Measurements from ENCODE around the gene RUNX1.

The RUNX1 gene

GRCh38 chr21:34904526-34905217 lies 144.4 kb downstream of the RUNX1 start:
- no peak for DNase-seq (ENCODE audit: low read depth)
- TF ChIP-seq CTCF (IDR thresholded peaks at IDR 0.05; ENCODE audit: low read length, missing control alignments): no peak
- no peak overlapping the region for H3K4me3 ChIP-seq (replicated peaks; ENCODE audit: low read depth, low read length)

- DNase-seq (ENCODE audit: low read depth): no peak
- no peak overlapping the region for H3K4me3 ChIP-seq (replicated peaks; ENCODE audit: low read depth, low read length)
- no peak for TF ChIP-seq CTCF (IDR thresholded peaks at IDR 0.05; ENCODE audit: low read length, missing control alignments)
These were observed 148.7 kb downstream of the RUNX1 start for GRCh38 chr21:34900376-34900775.

GRCh38 chr21:34899760-34900159 lies 149.3 kb downstream of the RUNX1 start:
- DNase-seq (ENCODE audit: low read depth): no peak
- H3K4me3 ChIP-seq (replicated peaks; ENCODE audit: low read depth, low read length): no peak overlapping the region
- TF ChIP-seq CTCF (IDR thresholded peaks at IDR 0.05; ENCODE audit: low read length, missing control alignments): no peak

GRCh38 chr21:34899302-34899701 lies 149.8 kb downstream of the RUNX1 start:
- TF ChIP-seq CTCF (IDR thresholded peaks at IDR 0.05; ENCODE audit: low read length, missing control alignments): no peak
- no peak for DNase-seq (ENCODE audit: low read depth)
- H3K4me3 ChIP-seq (replicated peaks; ENCODE audit: low read depth, low read length): no peak overlapping the region

- no peak overlapping the region for H3K4me3 ChIP-seq (replicated peaks; ENCODE audit: low read depth, low read length)
- DNase-seq (ENCODE audit: low read depth): no peak
These were observed 151.3 kb downstream of the RUNX1 start for GRCh38 chr21:34897828-34898227.

GRCh38 chr21:34894401-34894800 lies 154.7 kb downstream of the RUNX1 start:
- no peak overlapping the region for H3K4me3 ChIP-seq (replicated peaks; ENCODE audit: low read depth, low read length)
- DNase-seq (ENCODE audit: low read depth): no peak
- no peak for TF ChIP-seq CTCF (IDR thresholded peaks at IDR 0.05; ENCODE audit: low read length, missing control alignments)

More at GRCh38 chr21:34897828-34898227, 151.3 kb downstream of the RUNX1 start:
- no peak for TF ChIP-seq CTCF (IDR thresholded peaks at IDR 0.05; ENCODE audit: low read length, missing control alignments)

- no peak for DNase-seq (ENCODE audit: low read depth)
- H3K4me3 ChIP-seq (replicated peaks; ENCODE audit: low read depth, low read length): no peak overlapping the region
- TF ChIP-seq CTCF (IDR thresholded peaks at IDR 0.05; ENCODE audit: low read length, missing control alignments): no peak
These were observed 156.9 kb downstream of the RUNX1 start for GRCh38 chr21:34892209-34892608.

Measured in fibroblast of pulmonary artery (primary cell).